HG03025 (cell line): ENCODE data around the gene CNTN6.

Experiments used
- ATAC-seq: cut with Tn5 transposase; IDR thresholded peaks from one replicate; pipeline ENCODE4 v1.9.1; 2021; ENCODE audit warnings: mild to moderate bottlenecking, moderate library complexity; ENCODE audit not compliant: unreplicated experiment, low FRiP score

CNTN6 gene

DNA sequence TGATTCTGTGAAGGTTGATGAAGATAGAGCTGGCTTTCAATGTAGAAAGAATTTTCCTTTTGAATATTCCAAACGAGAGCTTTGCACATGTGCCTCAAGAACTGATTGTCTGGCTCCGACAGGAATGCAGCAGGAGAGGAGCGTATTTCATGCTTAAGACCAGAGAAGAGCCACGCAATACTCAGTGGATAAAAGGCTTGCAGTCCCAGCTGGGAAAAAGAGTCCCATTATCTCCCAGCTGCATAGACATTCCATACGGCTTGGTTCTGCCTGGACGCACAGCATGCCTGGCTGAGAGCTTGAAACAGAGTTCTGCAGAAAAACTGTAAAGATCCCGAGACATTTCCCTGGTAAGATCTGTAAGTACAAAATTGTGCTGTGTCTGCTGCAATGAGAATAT lies at the start of gene CNTN6:
Gene CNTN6 (plus strand): TSS at position 254 of the 400 bp plus-strand sequence. CDS start 54,985 bp downstream, outside the sequence.
- no peak for ATAC-seq

DNA sequence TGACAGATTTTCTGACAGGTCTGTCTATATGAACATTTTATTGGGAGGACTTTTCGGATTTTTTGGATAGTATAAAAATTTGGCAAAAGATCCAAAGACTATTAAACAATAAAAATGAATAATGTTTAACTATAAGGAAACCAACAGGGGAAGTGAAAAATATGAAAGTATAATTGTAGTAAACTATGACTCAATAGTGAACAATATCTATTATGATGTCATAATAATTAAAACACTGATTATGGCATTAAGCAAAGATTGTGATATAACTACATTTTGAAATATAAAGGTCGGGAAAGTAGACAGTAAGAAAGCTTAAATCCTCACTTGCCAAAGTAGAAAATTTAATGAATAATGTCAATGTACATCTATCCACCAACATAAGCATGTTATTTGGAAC lies 44.3 kb upstream of the CNTN6 start:
- ATAC-seq, result no peak

DNA sequence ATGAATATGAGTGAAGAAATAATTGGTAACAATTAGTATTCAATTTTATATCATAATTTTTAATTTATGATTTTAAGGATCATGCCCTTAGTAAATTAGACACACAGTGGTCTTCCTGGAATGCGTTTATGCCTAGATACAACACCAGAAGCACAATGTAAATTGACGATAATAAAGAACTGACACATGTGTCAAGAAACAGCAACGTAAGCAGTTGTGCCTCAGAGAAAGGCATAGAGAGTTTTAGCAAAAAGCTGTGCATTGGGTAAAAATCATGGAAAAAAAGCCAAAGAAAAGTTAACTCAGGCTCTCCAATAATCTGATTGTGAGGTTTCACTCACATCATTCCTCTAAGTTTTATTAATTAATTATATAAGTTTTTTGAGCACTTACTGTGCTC lies 37.0 kb upstream of the CNTN6 start:
- ATAC-seq, result no peak

DNA sequence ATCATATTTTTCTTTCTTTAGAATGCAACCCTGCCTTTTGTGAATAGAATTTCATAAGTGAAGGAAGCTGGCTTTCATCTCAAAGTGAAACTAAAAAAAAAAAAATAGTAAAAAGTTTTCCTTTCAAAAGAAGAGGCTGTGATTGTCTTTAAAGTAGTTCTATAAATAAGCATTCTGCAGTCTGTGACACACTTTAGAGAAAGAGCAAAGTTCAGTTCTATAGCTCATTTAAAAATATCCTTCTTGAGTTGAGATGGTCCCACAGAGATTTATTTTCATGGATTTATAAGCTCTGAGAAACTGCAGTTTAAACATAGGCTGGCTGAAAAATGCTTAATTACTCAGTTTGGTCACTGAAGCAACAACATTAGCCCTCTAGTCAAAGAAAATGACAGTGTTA lies 36.1 kb upstream of the CNTN6 start:
- no peak for ATAC-seq

DNA sequence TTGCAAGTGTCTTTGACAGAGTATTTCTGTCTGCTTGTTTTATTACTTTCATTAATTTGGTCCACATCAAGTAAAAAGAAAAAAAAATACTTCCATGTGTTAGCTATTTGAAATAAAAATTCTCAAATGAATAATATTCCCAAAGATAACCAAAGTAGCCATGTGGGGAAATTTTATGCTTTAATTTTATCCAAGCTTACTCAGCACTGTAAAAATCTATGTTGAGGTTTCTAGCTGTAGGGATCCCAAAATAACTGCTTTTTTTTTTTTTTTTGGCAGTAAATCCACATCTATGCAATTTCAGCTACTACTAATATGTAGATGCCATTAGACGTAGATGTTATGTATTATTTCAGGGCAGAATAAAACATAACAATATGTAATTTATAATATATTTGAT lies 35.4 kb upstream of the CNTN6 start:
- no peak for ATAC-seq

DNA sequence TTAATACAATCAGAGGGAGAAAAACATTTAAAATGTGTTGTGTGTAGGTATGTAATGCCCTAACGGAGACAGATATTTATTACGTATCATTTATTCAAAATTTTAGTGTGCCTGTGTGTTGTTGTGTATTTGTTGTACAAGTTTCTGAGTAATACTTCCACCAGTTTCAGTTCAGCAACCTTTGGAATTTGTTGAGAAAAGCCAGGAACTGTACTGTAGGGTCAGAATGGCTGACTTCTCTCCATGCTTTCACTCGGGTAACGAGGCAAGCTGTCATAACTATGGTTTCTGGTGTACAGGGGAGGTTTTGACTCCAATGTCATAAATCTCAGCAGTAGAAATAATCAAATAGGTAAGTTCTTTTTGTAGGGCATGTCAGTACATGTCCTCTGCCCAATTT lies 23.8 kb upstream of the CNTN6 start:
- no peak for ATAC-seq

DNA sequence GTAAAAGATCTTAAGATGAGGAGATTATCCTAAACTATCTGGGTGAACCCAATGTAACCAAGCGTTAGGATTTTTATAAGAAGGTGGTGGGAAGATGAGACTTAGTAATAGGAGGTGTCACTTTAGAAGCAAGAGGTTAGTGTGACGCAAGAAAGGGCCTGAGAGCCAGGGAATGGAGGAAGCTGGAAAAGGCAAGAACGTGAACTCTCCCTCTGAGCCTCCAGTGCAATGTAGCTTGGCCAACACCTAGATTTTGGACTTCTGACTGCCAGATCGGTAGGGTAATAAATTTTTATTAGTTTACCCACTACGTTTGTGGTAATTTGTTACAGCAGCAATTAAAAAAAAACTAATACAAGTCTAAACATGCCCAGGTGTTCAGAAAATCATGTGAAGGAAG lies 20.8 kb upstream of the CNTN6 start:
- ATAC-seq, result no peak

DNA sequence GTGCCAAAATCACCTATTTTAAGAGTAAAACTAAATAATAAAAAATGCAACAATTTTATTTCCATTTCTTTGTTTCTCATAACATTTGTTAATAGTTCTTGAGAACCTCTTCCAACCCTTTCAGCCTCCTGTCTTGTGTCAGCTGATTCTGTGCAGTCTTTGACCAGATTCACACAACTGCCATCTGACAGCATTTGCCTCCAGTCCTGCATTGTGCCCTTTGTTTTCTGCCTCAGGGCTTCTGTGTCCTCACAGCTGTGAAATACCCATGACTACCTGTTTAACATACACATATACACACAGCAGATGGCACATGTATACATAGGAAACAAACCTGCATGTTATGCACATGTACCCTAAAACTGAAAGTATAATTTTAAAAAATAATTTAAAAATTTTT lies 13.2 kb upstream of the CNTN6 start:
- no peak for ATAC-seq

DNA sequence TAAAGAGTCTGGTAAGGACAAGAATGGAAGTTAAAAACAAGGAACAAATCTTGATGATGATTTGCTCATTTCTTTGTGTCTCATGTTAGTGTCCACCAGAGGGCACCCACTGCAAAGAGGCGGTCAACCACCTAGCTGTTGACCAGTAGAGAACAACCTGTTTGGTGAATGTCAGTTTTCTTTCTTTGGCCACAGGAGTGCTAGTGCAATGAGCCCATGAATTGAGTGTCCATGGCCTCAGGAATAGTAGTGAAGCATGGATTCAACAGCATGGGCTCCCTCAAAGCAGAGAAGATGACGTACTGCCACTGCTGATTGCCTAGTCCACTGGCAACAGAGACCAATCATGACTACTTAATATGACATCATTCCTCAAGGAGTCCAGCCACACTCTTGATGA lies 10.7 kb upstream of the CNTN6 start:
- ATAC-seq, result peak; percentile 64

DNA sequence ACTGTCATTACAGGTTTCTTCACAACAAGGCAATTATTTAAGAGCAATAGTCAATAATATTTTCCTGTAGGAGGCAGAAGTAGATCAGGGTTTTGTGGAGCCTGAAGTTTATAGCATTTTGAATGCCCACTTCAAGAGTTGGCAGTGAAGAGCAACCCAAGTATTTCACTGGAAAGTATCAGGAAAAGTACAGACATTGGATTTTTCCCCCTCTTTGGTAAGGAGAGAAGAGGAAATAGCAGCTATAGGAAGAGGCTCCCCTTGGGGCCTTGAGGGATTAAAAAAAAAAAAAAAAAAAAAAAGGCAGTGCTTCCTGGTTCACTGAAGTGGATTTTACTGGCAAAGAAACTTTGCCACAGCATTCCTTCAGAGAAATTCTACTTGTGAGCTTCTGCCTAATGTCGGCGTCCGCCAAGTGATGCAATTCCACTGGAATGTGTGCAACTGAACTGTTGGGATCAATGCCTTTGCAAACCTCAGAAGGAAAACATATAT lies 5.7 kb upstream of the CNTN6 start:
- ATAC-seq, result no peak

DNA sequence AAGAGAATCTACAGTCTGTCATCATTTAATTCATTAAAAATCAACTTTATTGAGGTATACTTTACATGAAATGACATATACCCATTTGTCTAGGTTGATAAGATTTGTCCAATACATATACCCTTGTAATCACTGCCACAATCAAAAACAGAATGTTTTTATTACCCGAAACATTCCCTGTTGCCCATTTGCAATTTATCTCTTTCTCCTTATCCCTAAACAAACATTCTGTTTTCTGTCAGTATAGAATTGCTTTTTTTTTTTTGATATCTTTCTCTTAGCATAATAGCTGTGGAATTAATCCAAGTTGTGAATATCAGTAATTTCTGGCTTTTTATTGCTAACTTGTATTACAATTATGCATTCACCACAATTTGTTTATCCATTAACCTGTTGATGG lies 4.3 kb upstream of the CNTN6 start:
- no peak for ATAC-seq

DNA sequence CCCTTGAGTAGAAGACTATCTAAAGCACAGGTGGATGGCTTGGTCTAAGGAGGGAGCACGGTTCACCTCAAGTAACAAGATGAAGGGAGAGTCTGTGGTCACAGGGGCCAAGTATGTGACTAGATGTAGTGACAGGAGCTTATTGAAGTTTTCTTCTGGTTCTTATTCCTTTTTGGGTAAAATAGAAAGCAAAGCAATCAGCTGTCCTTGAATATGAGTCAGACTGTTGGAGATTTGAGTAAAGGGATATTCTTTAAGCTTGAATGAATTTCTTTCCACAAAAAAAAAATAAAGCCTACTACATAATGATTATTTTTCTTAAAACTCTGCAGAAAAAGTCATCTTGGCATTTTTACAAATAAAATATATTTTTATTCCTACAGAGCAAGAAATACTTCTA lies 1.5 kb upstream of the CNTN6 start:
- no peak for ATAC-seq

DNA sequence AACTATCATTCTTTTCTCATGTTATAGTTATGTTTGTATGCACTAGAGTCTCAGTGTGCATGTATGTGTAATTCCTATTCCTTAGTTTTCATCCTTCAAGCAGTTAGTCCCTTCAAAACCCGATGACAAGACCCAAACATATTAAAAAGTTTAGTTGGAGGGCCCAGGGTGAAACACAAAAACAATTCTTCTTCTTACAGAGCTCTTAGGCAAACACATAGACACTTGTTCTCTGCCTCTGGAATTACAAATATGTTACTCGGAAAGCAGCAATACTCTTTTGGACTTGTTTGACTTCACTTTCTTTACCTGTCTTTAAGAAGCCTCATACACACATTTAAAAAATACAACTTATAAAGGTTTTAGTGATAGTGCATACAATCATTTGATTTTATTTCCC lies 763 bp upstream of the CNTN6 start:
- no peak for ATAC-seq

DNA sequence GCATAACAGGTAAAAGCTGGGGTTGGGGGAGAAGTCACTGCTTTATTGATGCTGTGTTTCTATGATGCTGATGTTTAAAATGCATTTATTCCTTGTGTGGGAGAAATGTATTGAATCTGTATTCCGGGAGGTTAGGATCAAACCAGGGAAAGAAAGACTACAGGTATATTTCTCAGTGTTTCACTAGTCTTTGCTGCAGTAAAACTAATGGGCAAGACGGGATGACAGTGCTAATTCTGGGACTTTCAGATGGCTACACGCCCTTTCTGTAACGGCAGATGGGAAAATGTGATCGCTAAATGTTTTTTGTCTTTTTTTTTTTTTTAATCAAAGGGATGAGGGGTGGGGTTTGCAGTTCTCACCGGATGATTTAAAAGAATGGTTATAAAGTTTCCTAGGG lies 393 bp downstream of the CNTN6 start:
- ATAC-seq, result no peak

DNA sequence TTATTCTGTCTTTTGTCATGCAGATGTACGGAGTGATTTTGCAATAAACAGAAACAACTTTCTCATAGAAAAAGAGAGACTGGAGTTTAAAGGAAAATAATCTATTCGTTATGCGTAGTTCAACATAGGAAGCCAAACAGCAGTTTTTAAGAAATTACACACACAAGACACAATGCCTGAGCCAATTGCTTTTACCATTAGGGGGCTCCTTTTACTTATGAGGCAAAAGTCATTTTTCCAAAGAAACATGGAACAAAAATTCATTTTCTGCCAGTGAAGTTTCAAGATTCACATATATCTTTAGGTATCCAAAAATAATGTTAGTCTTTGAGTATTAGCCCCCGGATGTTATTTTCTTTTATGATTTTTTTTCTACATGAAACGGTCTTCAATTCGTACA lies 10.7 kb downstream of the CNTN6 start:
- no peak for ATAC-seq

DNA sequence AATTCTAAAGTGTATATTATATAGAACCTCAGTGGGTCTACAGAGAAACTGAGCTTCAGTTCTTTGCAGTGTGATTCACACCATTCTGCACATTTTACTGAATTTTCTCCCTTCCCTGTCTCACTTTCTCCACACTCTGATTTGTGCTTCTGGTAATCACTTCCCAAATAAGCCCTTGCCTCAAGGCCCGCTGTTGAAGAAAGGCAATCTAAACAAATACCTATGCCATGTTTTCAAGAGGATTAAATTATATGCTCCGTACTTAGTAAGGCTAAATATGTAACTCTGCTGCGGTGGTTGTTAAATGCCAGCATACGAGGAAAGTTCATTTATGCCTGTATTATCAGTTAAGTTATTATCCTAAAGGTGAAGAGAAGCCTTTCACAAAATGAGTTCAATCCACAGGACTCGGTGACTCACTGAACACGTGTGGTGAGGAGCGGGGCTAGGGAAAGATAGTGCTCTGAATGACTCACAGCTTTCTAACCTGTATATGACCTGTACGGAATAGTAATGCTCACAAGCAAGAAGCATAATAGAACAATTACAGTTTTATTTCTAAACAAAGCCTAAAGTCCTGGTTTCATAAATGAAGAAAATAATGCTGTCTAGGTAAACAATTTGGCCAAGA lies 25.1 kb downstream of the CNTN6 start:
- ATAC-seq, result no peak

DNA sequence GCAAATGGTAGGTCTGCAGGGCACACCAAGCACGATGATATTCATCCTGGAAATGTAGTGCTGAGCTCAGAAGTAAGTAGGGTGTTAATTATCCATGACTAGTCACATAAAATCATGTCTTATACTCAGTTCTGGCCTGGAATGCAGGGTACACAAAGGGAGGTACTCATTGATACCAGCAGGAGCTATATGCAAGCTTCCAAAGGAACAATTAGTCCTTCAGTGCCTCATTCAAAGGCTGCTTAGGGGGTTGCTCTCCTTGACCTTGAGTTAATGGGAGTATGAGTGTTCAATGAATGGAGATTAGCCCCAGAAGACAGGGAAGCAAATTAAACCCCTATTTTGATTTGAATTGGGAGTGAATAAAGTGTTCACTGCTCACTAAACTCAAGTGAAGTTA lies 38.3 kb downstream of the CNTN6 start:
- ATAC-seq, result no peak

DNA sequence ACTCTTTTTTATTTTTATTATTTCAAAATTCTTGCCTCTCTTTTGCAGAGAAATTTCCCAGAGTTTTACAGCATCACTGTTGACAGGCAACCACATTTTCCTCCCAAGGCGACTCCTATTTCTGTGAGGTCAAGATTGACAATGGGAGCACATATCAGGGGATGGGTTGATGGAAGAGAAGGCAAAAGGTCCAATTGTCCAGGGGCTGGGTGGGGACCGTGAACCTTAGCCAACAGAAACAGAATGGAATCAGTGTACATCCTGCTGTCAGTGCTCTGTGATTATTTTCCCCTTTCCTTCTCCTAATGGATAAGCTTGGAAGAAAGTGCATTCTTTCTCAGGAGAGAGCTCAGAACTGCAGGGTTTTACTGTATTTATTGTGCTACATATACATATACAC lies 42.4 kb downstream of the CNTN6 start:
- no peak for ATAC-seq

DNA sequence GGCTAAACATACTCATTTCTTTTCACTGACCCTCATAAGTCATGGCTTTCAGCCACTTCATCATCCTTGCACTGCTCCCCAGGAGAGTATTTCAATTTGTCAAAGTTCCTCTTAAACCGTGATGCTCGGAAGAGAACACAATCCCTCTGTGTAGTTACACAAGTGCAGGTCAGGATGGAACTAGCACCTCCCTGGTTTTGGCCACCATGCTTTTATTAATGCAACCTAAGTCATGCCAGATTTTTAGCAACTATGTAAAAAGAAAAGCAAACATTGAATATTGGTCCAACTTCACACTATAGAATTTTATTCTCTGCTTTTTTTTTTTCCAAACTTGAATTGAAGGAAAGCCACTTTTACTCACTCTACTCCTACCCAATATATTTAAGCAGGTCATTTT lies 45.2 kb downstream of the CNTN6 start:
- ATAC-seq, result no peak

DNA sequence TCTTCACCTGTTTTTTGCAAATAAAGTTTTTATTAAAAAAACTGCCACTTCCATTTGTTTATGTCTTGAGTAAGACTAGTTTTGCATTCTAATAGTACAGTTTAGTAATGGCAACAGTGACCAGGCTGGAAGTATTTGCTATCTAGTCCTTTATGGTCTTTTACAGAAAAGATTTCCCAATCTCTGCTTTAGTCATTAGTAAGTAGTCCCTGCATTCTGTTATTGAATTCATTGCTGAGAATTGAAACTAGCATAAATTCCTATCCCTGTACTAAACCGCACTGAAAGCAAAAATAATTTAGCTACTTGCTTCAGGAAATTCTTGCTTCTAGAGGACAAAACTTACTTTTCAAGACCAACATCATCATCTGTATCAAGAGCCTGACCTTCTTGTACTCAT lies 46.2 kb downstream of the CNTN6 start:
- no peak for ATAC-seq

DNA sequence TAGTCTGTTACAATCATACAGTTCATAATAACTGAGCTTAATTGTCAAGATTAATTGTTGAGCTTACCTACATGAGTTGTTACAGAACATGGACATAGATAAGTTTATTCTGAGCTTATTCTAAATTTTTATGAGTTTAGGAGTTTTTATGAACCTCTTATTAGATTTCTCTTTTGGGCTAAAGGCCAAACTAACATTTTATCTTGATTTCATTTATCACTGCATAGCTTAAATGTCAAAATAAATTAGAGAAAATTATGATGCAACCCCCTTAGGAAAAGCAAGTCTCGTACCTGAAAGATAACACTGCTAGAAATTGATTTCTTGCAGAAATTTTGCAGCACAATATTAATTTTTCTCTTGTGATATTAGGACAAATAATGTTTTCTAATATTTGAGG lies 54.5 kb downstream of the CNTN6 start:
- ATAC-seq, result no peak

DNA sequence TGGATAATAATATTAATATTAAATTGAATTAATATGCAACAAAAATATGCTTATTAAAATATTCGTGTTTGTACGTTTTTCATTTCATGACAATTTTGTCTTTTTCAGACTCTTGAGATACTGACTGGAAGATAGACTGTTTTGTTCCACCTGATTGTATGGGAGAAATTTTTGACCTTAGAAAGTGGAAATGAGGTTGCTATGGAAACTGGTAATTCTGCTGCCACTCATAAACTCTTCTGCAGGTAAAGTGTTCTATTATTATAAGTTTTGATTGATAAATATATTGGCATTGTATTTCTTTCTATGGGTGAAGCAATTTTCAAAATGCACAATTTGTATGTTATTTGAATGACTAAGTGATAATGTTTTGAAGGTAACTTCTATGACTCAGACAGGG lies 55.0 kb downstream of the CNTN6 start:
- ATAC-seq, result no peak

DNA sequence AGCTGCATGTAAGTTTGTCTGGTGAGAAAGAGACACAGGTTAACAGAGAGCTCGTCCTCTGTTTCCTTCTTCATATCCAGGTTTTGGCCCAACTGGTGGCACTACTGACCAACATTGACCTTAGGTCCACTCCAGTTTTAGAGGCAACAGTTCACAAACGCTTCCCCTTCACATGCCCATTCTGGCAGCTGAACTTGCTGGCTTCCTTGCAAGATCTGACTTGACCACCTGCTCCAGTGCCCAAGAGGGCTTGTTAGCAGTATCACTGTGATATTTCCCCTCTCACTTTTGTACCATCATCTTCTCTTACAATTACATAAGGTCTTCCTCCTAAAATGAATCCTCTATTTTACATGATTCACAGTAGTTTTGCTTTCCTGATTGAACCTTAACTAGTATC lies 71.3 kb downstream of the CNTN6 start:
- no peak for ATAC-seq
